ENCODE measurements around the gene TMEM178B. TPM values are rescaled to one million over a fixed set of nuclear protein-coding genes. Genes with fewer than 3 reads are reported as not detected.

The TMEM178B gene
- total and polyA plus RNA-seq, 2 donors (not counting 1 experiment from before 2014, with no cell fraction given), result 0.28 to 0.96 TPM

DNA sequence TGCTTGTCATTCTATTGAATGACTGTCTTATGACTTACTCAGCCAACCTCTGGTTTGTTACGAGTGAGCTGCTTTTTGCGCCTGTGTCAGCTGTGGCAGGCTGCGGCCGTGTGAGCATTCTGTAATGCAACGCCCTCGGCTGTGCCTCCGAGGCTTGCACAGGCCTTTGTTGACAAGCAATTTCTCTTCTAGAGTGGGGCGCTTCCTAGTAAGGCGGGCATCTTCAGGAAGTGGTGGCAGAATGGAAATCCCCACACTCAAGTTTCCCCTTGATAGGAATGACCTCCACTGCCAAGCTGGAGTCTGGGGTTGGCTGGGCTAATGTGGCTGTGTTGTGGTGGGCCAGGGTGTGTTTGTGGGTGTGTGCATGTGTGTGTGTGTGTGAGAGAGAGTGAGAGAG, 20.2 kb upstream of the TMEM178B start:
- Mint-ChIP-seq H3K9me3 (ENCODE audit: insufficient read depth) (peaks cover 2% of the 10 kb centered on the region), H3K27ac (no peak overlapping the region), H3K27me3 (peaks cover 52% of the 10 kb centered on the region), H3K4me3 (no peak overlapping the region), H3K4me1 (no peaks in the 10 kb centered on the region)
- no peaks in the 10 kb centered on the region for H3K4me1 ChIP-seq (ENCODE audit: control insufficient read depth in 2 of 2, insufficient read depth in 2 of 2, low read length in 2 of 2)
- no peak for ATAC-seq (ENCODE audit: low read depth)
- DNase-seq, result no peak
- H3K9ac ChIP-seq (ENCODE audit: low read length), result no peak overlapping the region
- ChIA-PET POLR2A (no interaction called here), CTCF (interaction anchor here (0.6 kb wide), 1 partner anchor 29 kb away, joined by 3 read pairs; no protein-coding TSS in a partner anchor)
- peaks cover 0 to 15% (median 4%) of the 10 kb centered on the region in 3 donors for H3K9me3 ChIP-seq (ENCODE audit: control extremely low read depth in 1 of 3, control insufficient read depth in 2 of 3, insufficient read depth in 1 of 3, low read length in 2 of 3)
- no peak overlapping the region for H3K27ac ChIP-seq (ENCODE audit: low read length in 2 of 2)
- no peaks in the 10 kb centered on the region for H3K79me2 ChIP-seq (ENCODE audit: control insufficient read depth, insufficient read depth, low read length)
- WGBS (ENCODE audit: insufficient coverage), result 19% methylated on average over 9 of the region's 9 CpGs
- no peaks in the 10 kb centered on the region for H4K20me1 ChIP-seq (ENCODE audit: control insufficient read depth, insufficient read depth, low read length, poor library complexity, severe bottlenecking)
- no peak overlapping the region for H2AFZ ChIP-seq (ENCODE audit: insufficient read depth, low read depth, low read length, poor library complexity, severe bottlenecking)
- no peaks in the 10 kb centered on the region for H3K36me3 ChIP-seq (replicated peaks in 1 of 2; ENCODE audit: control extremely low read depth in 1 of 2, control insufficient read depth in 1 of 2, extremely low read depth in 1 of 2, insufficient read depth in 2 of 2, low read length in 1 of 2)
- no peak overlapping the region for H3K4me3 ChIP-seq (ENCODE audit: control extremely low read depth in 1 of 5, extremely low read depth in 1 of 5, insufficient read depth in 1 of 5, low read depth in 2 of 5, low read length in 4 of 5)
- no peak overlapping the region for H3K4me2 ChIP-seq (replicated peaks; ENCODE audit: low read depth, low read length, poor library complexity, severe bottlenecking)
- no peak for TF ChIP-seq EZH2 (IDR thresholded peaks at IDR 0.05; ENCODE audit: borderline replicate concordance, insufficient read depth, low read depth, low read length, poor library complexity, severe bottlenecking)
- TF ChIP-seq, protein P1, sequence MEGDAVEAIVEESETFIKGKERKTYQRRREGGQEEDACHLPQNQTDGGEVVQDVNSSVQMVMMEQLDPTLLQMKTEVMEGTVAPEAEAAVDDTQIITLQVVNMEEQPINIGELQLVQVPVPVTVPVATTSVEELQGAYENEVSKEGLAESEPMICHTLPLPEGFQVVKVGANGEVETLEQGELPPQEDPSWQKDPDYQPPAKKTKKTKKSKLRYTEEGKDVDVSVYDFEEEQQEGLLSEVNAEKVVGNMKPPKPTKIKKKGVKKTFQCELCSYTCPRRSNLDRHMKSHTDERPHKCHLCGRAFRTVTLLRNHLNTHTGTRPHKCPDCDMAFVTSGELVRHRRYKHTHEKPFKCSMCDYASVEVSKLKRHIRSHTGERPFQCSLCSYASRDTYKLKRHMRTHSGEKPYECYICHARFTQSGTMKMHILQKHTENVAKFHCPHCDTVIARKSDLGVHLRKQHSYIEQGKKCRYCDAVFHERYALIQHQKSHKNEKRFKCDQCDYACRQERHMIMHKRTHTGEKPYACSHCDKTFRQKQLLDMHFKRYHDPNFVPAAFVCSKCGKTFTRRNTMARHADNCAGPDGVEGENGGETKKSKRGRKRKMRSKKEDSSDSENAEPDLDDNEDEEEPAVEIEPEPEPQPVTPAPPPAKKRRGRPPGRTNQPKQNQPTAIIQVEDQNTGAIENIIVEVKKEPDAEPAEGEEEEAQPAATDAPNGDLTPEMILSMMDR (IDR thresholded peaks at IDR 0.05), result no peak
- H3K27me3 ChIP-seq (replicated peaks in 1 of 4; ENCODE audit: control extremely low read depth in 1 of 4, control insufficient read depth in 3 of 4, insufficient read depth in 4 of 4, low read length in 3 of 4), result peaks cover 0 to 13% (median 5%) of the 10 kb centered on the region in 4 experiments
- intact Hi-C loops (cut with micrococcal nuclease), result no loop called here

DNA sequence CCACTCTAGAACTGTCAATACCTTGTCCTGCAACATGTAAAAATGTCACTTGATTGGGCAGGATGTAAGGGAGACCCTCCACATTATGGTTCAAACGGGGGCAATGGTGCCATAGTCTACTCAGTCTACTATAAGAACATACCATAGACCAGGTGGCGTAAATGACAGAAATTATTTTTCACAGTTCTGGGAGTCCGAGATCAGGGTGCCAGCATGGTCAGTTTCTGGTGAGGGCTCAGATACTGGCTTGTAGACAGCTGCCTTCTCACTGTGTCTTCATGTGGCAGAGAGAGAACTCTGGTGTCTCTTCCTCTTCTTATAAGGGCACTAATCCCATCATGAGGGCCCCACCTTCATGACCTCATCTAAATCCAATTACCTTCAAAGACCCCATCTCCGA, 18.7 kb upstream of the TMEM178B start:
- no peaks in the 10 kb centered on the region for H3K79me2 ChIP-seq (ENCODE audit: control insufficient read depth, insufficient read depth, low read length)
- Mint-ChIP-seq H3K27ac (no peak overlapping the region), H3K4me3 (no peak overlapping the region), H3K4me1 (no peaks in the 10 kb centered on the region), H3K9me3 (ENCODE audit: insufficient read depth) (peaks cover 2% of the 10 kb centered on the region), H3K27me3 (peaks cover 46% of the 10 kb centered on the region)
- CTCF ChIA-PET, result no interaction called here
- H3K4me3 ChIP-seq (ENCODE audit: control extremely low read depth in 1 of 5, extremely low read depth in 1 of 5, insufficient read depth in 1 of 5, low read depth in 2 of 5, low read length in 4 of 5), result no peak overlapping the region
- H4K20me1 ChIP-seq (ENCODE audit: control insufficient read depth, insufficient read depth, low read length, poor library complexity, severe bottlenecking), result no peaks in the 10 kb centered on the region
- ATAC-seq (ENCODE audit: low read depth) (no peak), DNase-seq (no peak)
- POLR2A ChIA-PET, result no interaction called here
- no peak overlapping the region for H3K4me2 ChIP-seq (replicated peaks; ENCODE audit: low read depth, low read length, poor library complexity, severe bottlenecking)
- H3K36me3 ChIP-seq (replicated peaks in 1 of 2; ENCODE audit: control extremely low read depth in 1 of 2, control insufficient read depth in 1 of 2, extremely low read depth in 1 of 2, insufficient read depth in 2 of 2, low read length in 1 of 2), result no peaks in the 10 kb centered on the region
- H3K9ac ChIP-seq (ENCODE audit: low read length), result no peak overlapping the region
- H3K9me3 ChIP-seq (ENCODE audit: control extremely low read depth in 1 of 3, control insufficient read depth in 2 of 3, insufficient read depth in 1 of 3, low read length in 2 of 3), result peaks cover 0 to 15% (median 4%) of the 10 kb centered on the region in 3 donors
- 81% methylated on average over 3 of the region's 4 CpGs for WGBS (ENCODE audit: insufficient coverage)
- intact Hi-C loops (cut with micrococcal nuclease), result no loop called here
- no peak overlapping the region for H2AFZ ChIP-seq (ENCODE audit: insufficient read depth, low read depth, low read length, poor library complexity, severe bottlenecking)
- peaks cover 0 to 15% (median 5%) of the 10 kb centered on the region in 4 experiments for H3K27me3 ChIP-seq (replicated peaks in 1 of 4; ENCODE audit: control extremely low read depth in 1 of 4, control insufficient read depth in 3 of 4, insufficient read depth in 4 of 4, low read length in 3 of 4)
- TF ChIP-seq, protein P1 (IDR thresholded peaks at IDR 0.05), result no peak
- TF ChIP-seq EZH2 (IDR thresholded peaks at IDR 0.05; ENCODE audit: borderline replicate concordance, insufficient read depth, low read depth, low read length, poor library complexity, severe bottlenecking), result no peak
- H3K4me1 ChIP-seq (ENCODE audit: control insufficient read depth in 2 of 2, insufficient read depth in 2 of 2, low read length in 2 of 2), result no peaks in the 10 kb centered on the region
- no peak overlapping the region for H3K27ac ChIP-seq (ENCODE audit: low read length in 2 of 2)

Data from B cell (primary cell).